Measurements from ENCODE around the gene LRFN5.

The LRFN5 gene

DNA sequence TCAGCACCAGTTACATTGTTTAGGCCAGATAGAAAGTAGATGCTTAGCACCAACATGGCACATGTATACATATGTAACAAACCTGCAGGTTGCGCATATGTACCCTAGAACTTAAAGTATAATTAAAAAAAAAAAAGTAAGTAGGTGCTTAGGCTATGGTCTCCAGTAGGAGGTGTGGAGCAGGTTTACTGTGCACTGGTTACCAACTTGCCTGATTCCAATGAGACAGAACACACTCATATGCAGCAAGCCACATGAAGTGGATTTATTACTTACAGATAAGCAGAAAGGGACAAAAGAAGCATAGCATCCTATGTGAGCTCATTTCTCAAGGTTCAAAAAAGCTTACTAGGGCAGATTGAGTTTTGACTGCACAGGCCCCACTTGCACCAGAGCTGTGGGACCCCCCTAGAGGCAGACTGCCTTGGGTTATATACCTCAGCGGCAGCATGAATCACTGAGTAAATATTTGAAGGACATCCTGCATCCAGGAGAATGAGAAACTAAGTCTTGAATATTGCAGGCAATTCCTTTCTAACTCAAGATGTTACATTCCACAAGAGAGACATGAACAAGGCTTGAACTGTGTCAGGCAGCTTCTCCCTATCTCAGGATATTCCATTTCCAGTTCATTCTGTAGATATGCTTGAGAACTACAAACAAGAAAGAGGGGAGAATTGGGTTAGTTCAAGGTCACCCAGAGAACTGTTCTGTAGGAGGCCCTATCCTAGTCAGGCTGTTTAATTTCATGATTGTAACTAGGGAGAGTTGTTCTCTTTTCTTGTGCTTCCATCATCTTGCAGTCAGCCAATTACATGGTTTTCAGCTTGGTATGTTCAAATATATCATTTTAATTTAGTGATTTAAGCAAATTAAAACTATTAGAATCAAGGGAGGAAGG is 30.1 kb downstream of the LRFN5 start:
- Histone ChIP-seq H3K4me1 (peaks cover 11% of the 10 kb centered on the region), H3K36me3 (ENCODE audit: control insufficient read depth, insufficient read depth, low read length) (no peaks in the 10 kb centered on the region), H3K9me3 (ENCODE audit: control insufficient read depth, low read length) (no peaks in the 10 kb centered on the region), H2AFZ (no peak overlapping the region), H3K79me2 (peaks cover 7% of the 10 kb centered on the region), H3K27me3 (ENCODE audit: control insufficient read depth, insufficient read depth, low read length) (no peaks in the 10 kb centered on the region), H3K27ac (no peak overlapping the region), H3K4me3 (ENCODE audit: low read depth, low read length) (no peak overlapping the region), H3K4me2 (ENCODE audit: low read length) (no peak overlapping the region), H3K9ac (no peak overlapping the region)
- TF ChIP-seq, protein P1, sequence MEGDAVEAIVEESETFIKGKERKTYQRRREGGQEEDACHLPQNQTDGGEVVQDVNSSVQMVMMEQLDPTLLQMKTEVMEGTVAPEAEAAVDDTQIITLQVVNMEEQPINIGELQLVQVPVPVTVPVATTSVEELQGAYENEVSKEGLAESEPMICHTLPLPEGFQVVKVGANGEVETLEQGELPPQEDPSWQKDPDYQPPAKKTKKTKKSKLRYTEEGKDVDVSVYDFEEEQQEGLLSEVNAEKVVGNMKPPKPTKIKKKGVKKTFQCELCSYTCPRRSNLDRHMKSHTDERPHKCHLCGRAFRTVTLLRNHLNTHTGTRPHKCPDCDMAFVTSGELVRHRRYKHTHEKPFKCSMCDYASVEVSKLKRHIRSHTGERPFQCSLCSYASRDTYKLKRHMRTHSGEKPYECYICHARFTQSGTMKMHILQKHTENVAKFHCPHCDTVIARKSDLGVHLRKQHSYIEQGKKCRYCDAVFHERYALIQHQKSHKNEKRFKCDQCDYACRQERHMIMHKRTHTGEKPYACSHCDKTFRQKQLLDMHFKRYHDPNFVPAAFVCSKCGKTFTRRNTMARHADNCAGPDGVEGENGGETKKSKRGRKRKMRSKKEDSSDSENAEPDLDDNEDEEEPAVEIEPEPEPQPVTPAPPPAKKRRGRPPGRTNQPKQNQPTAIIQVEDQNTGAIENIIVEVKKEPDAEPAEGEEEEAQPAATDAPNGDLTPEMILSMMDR (IDR thresholded peaks at IDR 0.05): no peak

DNA sequence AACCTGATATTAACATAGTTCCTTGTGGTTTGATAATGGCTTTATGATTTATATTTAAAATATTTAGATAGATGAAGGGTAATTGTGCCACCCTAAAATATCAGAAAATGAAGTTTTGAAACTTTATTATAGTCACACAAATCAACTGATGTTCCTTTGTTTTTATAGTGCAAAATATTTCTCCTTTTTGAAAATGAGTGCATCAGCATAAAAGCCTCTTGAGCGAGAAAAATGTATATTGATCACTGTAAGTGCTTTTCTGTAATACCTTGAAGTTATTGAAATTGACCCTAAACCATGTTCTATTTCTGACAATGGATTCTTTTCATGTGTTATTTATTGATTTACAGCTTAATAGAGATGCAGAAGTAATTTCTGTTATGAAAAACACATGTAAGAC is 35.0 kb downstream of the LRFN5 start:
- H3K27me3 ChIP-seq (ENCODE audit: control insufficient read depth, insufficient read depth, low read length): no peaks in the 10 kb centered on the region
- H2AFZ ChIP-seq: no peak overlapping the region
- TF ChIP-seq, protein P1 (IDR thresholded peaks at IDR 0.05): no peak
- H3K9me3 ChIP-seq (ENCODE audit: control insufficient read depth, low read length): no peaks in the 10 kb centered on the region
- peaks cover 9% of the 10 kb centered on the region for H3K4me1 ChIP-seq
- H3K4me2 ChIP-seq (ENCODE audit: low read length): no peak overlapping the region
- peaks cover 4% of the 10 kb centered on the region for H3K79me2 ChIP-seq
- no peak overlapping the region for H3K4me3 ChIP-seq (ENCODE audit: low read depth, low read length)
- H3K9ac ChIP-seq: no peak overlapping the region
- H3K27ac ChIP-seq: peak overlapping the region; percentile 68
- no peaks in the 10 kb centered on the region for H3K36me3 ChIP-seq (ENCODE audit: control insufficient read depth, insufficient read depth, low read length)

DNA sequence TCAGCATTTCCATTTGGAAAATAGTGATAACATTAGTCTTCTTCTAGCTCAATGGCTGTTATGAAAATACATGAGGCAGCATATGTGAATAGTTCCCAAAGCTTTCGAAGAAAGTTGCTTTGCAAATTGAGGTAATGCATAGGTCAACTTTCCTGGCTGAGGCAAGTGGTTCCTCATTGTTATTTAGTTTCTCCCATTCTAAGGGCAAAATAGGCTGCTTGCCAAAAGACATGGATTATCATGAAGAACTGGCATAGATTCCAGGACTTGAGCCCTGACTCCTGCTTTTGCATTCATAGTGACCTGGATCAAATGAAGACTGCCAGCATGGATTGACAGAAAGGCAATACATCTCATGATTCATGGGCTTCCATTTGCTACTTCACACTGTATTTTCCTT is 35.7 kb downstream of the LRFN5 start:
- H3K9me3 ChIP-seq (ENCODE audit: control insufficient read depth, low read length): no peaks in the 10 kb centered on the region
- H3K4me2 ChIP-seq (ENCODE audit: low read length): no peak overlapping the region
- no peak overlapping the region for H3K9ac ChIP-seq
- H3K79me2 ChIP-seq: peaks cover 4% of the 10 kb centered on the region
- no peaks in the 10 kb centered on the region for H3K27me3 ChIP-seq (ENCODE audit: control insufficient read depth, insufficient read depth, low read length)
- H3K4me1 ChIP-seq: peaks cover 9% of the 10 kb centered on the region
- no peak overlapping the region for H2AFZ ChIP-seq
- H3K4me3 ChIP-seq (ENCODE audit: low read depth, low read length): no peak overlapping the region
- H3K36me3 ChIP-seq (ENCODE audit: control insufficient read depth, insufficient read depth, low read length): no peaks in the 10 kb centered on the region
- H3K27ac ChIP-seq: no peak overlapping the region
- TF ChIP-seq, protein P1 (IDR thresholded peaks at IDR 0.05): no peak

DNA sequence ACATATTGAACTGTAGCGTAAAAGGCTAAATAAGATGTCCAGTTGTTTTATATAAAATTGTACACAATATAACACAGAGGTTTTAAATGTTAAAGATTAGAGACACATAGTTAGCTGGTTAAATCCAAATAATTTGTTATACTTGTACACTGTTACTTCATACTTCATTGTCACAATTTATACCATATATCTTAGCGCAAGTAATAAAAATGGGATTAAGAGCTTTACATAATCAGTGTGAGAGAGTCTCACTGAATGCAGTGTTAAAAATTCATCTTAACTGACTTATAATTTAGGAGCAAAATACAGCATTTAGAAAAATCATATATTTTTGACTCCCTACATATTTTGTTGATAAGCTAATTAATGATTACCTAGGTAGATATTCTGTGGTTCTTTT is 36.1 kb downstream of the LRFN5 start:
- Histone ChIP-seq H3K9ac (no peak overlapping the region), H3K27ac (no peak overlapping the region), H3K4me1 (peaks cover 9% of the 10 kb centered on the region), H3K9me3 (ENCODE audit: control insufficient read depth, low read length) (no peaks in the 10 kb centered on the region), H3K79me2 (peaks cover 4% of the 10 kb centered on the region), H2AFZ (no peak overlapping the region), H3K4me2 (ENCODE audit: low read length) (no peak overlapping the region), H3K36me3 (ENCODE audit: control insufficient read depth, insufficient read depth, low read length) (no peaks in the 10 kb centered on the region), H3K27me3 (ENCODE audit: control insufficient read depth, insufficient read depth, low read length) (no peaks in the 10 kb centered on the region), H3K4me3 (ENCODE audit: low read depth, low read length) (no peak overlapping the region)
- TF ChIP-seq, protein P1 (IDR thresholded peaks at IDR 0.05): no peak

DNA sequence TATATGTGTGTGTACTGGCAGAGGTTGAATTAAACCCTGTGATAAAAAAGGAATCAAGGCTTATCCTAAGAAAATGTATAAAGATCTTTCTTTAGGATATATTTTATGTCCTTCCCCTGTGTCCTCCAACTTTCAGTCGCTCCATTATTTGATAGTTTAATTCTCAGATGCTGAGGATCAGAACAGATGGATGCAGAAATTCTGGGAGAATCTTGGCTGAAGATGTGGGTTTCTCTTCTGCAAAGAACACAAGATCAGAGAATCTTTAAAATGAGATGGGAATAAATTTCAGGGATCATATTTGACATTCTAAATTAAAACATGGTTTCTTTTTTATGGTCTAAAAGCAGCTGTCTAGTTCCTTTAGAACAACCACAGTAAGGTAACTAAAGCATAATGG is 37.9 kb downstream of the LRFN5 start:
- H3K9ac ChIP-seq: no peak overlapping the region
- no peak overlapping the region for H3K27ac ChIP-seq
- H3K4me1 ChIP-seq: peaks cover 9% of the 10 kb centered on the region
- no peak overlapping the region for H3K4me2 ChIP-seq (ENCODE audit: low read length)
- TF ChIP-seq, protein P1 (IDR thresholded peaks at IDR 0.05): no peak
- H3K36me3 ChIP-seq (ENCODE audit: control insufficient read depth, insufficient read depth, low read length): no peaks in the 10 kb centered on the region
- H3K9me3 ChIP-seq (ENCODE audit: control insufficient read depth, low read length): no peaks in the 10 kb centered on the region
- no peaks in the 10 kb centered on the region for H3K27me3 ChIP-seq (ENCODE audit: control insufficient read depth, insufficient read depth, low read length)
- no peak overlapping the region for H3K4me3 ChIP-seq (ENCODE audit: low read depth, low read length)
- H2AFZ ChIP-seq: no peak overlapping the region
- peaks cover 2% of the 10 kb centered on the region for H3K79me2 ChIP-seq
